HG03378 (cell line): ENCODE measurements around the gene SLC23A2.

ENCODE experiments used
- ATAC-seq: cut with Tn5 transposase; IDR thresholded peaks from one replicate; pipeline ENCODE4 v1.9.1; 2021; ENCODE audit warnings: mild to moderate bottlenecking, moderate library complexity; ENCODE audit not compliant: unreplicated experiment

SLC23A2 gene

GRCh38 chr20:4910951-4911350, 90.4 kb downstream of the SLC23A2 start:
- ATAC-seq: no peak

- no peak for ATAC-seq
Observed at GRCh38 chr20:4905613-4906012, 95.7 kb downstream of the SLC23A2 start.

GRCh38 chr20:4905195-4905594, 96.1 kb downstream of the SLC23A2 start:
- no peak for ATAC-seq

GRCh38 chr20:4904127-4904860, 97.0 kb downstream of the SLC23A2 start:
- no peak for ATAC-seq

- no peak for ATAC-seq
Observed at GRCh38 chr20:4902788-4903187, 98.5 kb downstream of the SLC23A2 start.

GRCh38 chr20:4901031-4901818, 100.1 kb downstream of the SLC23A2 start:
- no peak for ATAC-seq

- no peak for ATAC-seq
Observed at GRCh38 chr20:4898282-4899244, 102.7 kb downstream of the SLC23A2 start.

GRCh38 chr20:4897600-4897999, 103.7 kb downstream of the SLC23A2 start:
- no peak for ATAC-seq

- no peak for ATAC-seq
Observed at GRCh38 chr20:4896971-4897497, 104.3 kb downstream of the SLC23A2 start.

GRCh38 chr20:4896119-4896702, 105.1 kb downstream of the SLC23A2 start:
- no peak for ATAC-seq

GRCh38 chr20:4894981-4895381, 106.3 kb downstream of the SLC23A2 start:
- no peak for ATAC-seq

GRCh38 chr20:4894409-4894808, 106.9 kb downstream of the SLC23A2 start:
- ATAC-seq: no peak

- no peak for ATAC-seq
Observed at GRCh38 chr20:4893709-4894108, 107.6 kb downstream of the SLC23A2 start.

- no peak for ATAC-seq
Observed at GRCh38 chr20:4891997-4892396, 109.3 kb downstream of the SLC23A2 start.

- no peak for ATAC-seq
Observed at GRCh38 chr20:4891190-4891763, 110.0 kb downstream of the SLC23A2 start.

GRCh38 chr20:4889446-4889845, 111.9 kb downstream of the SLC23A2 start:
- ATAC-seq: no peak

GRCh38 chr20:4887586-4887985, 113.7 kb downstream of the SLC23A2 start:
- ATAC-seq: no peak

GRCh38 chr20:4886771-4887527, 114.4 kb downstream of the SLC23A2 start:
- no peak for ATAC-seq

GRCh38 chr20:4885877-4886276, 115.4 kb downstream of the SLC23A2 start:
- ATAC-seq: no peak
